ENCODE results near the gene EIF4G3. TPM values are rescaled to one million over a fixed set of nuclear protein-coding genes. Genes with fewer than 3 reads are reported as not detected.

The EIF4G3 gene
- total RNA-seq, 4 donors from 2014 or later, result 18.8 to 75.0 (median 34.9) TPM

- Histone ChIP-seq H3K36me3 (no peaks in the 10 kb centered on the region), H3K27ac (no peak overlapping the region), H3K9me3 (no peaks in the 10 kb centered on the region), H3K27me3 (no peaks in the 10 kb centered on the region), H3K4me1 (no peaks in the 10 kb centered on the region), H3K4me3 (no peak overlapping the region)
- intact Hi-C loops (cut with DNase I; ENCODE audit: low total_unique reads), result no loop called here
- TF ChIP-seq POLR2A (IDR thresholded peaks at IDR 0.05) (no peak), CTCF (IDR thresholded peaks at IDR 0.05) (no peak)
- no peak for DNase-seq
These were observed 70.5 kb downstream of the EIF4G3 start for GRCh38 chr1:21106238-21106637.

DNA sequence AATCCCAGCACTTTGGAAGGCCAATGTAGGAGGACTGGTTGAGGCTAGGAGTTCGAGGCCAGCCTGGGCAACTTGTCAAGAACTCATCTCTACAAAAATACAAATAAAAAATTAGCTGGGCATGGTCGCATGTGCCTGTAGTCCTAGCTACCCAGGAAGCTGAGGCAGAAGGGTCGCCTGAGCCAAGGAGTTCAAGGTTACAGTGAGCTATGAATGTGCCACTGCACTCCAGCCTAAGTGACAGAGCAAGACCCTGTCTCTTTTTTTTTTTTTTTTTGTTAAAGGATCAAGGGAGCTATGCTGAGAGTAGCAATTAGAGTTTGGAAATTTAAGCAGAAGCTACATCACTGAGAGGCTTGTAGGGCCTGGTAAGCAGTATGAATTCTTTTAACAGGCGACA lies 70.9 kb downstream of the EIF4G3 start:
- no peaks in the 10 kb centered on the region for H3K9me3 ChIP-seq
- TF ChIP-seq CTCF (IDR thresholded peaks at IDR 0.05) (no peak), POLR2A (IDR thresholded peaks at IDR 0.05) (no peak)
- DNase-seq, result no peak
- no peak overlapping the region for H3K27ac ChIP-seq
- H3K27me3 ChIP-seq, result no peaks in the 10 kb centered on the region
- no peak overlapping the region for H3K4me3 ChIP-seq
- no peaks in the 10 kb centered on the region for H3K36me3 ChIP-seq
- no peaks in the 10 kb centered on the region for H3K4me1 ChIP-seq
- intact Hi-C loops (cut with DNase I; ENCODE audit: low total_unique reads), result no loop called here

GRCh38 chr1:21104683-21105082 lies 72.0 kb downstream of the EIF4G3 start:
- Histone ChIP-seq H3K36me3 (no peaks in the 10 kb centered on the region), H3K27ac (no peak overlapping the region), H3K4me1 (no peaks in the 10 kb centered on the region), H3K27me3 (no peaks in the 10 kb centered on the region), H3K9me3 (no peaks in the 10 kb centered on the region), H3K4me3 (no peak overlapping the region)
- DNase-seq, result no peak
- intact Hi-C loops (cut with DNase I; ENCODE audit: low total_unique reads), result no loop called here
- TF ChIP-seq POLR2A (IDR thresholded peaks at IDR 0.05) (no peak), CTCF (IDR thresholded peaks at IDR 0.05) (no peak)

- no peaks in the 10 kb centered on the region for H3K36me3 ChIP-seq
- H3K4me3 ChIP-seq, result no peak overlapping the region
- H3K9me3 ChIP-seq, result no peaks in the 10 kb centered on the region
- TF ChIP-seq CTCF (IDR thresholded peaks at IDR 0.05), result no peak
- H3K27me3 ChIP-seq, result no peaks in the 10 kb centered on the region
- no peak overlapping the region for H3K27ac ChIP-seq
- H3K4me1 ChIP-seq, result no peaks in the 10 kb centered on the region
- peak in 1 of 2 donors; percentile 17 for DNase-seq
- intact Hi-C loops (cut with DNase I; ENCODE audit: low total_unique reads), result no loop called here
These were observed 76.2 kb downstream of the EIF4G3 start for GRCh38 chr1:21100481-21100921.

DNA sequence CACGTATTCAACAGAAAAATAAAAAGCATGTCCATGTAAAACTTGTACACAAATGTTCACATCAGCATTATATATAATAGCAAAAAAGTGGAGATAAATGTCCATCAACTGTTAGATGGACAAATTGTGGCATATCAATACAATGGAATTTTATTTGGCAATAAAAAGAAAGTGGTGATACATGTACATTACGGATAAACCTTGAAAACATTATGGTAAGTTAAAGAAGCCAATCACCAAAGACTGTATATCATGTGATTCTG lies 76.9 kb downstream of the EIF4G3 start:
- intact Hi-C loops (cut with DNase I; ENCODE audit: low total_unique reads), result no loop called here

More for the DNA sequence above, 76.9 kb downstream of the EIF4G3 start:
- Histone ChIP-seq H3K27ac (no peak overlapping the region), H3K27me3 (no peaks in the 10 kb centered on the region), H3K4me1 (no peaks in the 10 kb centered on the region), H3K9me3 (no peaks in the 10 kb centered on the region), H3K36me3 (no peaks in the 10 kb centered on the region), H3K4me3 (no peak overlapping the region)
- TF ChIP-seq CTCF (IDR thresholded peaks at IDR 0.05) (no peak), POLR2A (IDR thresholded peaks at IDR 0.05) (no peak)
- DNase-seq, result no peak
